Smooth muscle cell (in vitro differentiated cells): ENCODE data around the gene PPAN. TPM values are rescaled to one million over a fixed set of nuclear protein-coding genes. Genes with fewer than 3 reads are reported as not detected.

Experiments
- DNase-seq: peaks from one replicate; lab custom pipeline; 2025; ENCODE audit not compliant: unreplicated experiment; lab: John Stamatoyannopoulos, UW
- H2AFZ ChIP-seq: fragments of 200-600 bp; sonication (generic); 2 replicates; pipeline ENCODE4 v1.6.0; 2016; ENCODE audit warnings: antibody characterized with exemption, low read depth, mild to moderate bottlenecking
- H3F3A ChIP-seq: fragments of 200-600 bp; sonication (generic); 2 replicates; pipeline ENCODE4 v1.6.0; 2017; ENCODE audit warnings: antibody characterized with exemption, low read depth
- H3K27ac ChIP-seq: fragments of 200-600 bp; sonication (generic); 2 replicates; pipeline ENCODE4 v1.5.1; 2016; ENCODE audit warnings: low read depth, mild to moderate bottlenecking
- H3K27me3 ChIP-seq: fragments of 200-600 bp; sonication (generic); 2 replicates; pipeline ENCODE4 v1.6.1; 2016; ENCODE audit warnings: low read depth, mild to moderate bottlenecking
- H3K36me3 ChIP-seq: fragments of 200-600 bp; sonication (generic); 2 replicates; pipeline ENCODE4 v1.5.1; 2016; ENCODE audit warnings: low read depth
- H3K4me1 ChIP-seq: fragments of 200-600 bp; sonication (generic); 2 replicates; pipeline ENCODE4 v1.5.1; 2016; ENCODE audit warnings: low read depth
- H3K4me2 ChIP-seq: fragments of 200-600 bp; sonication (generic); 2 replicates; pipeline ENCODE4 v1.6.0; 2016; ENCODE audit warnings: mild to moderate bottlenecking
- H3K4me3 ChIP-seq: fragments of 200-600 bp; sonication (generic); 2 replicates; pipeline ENCODE4 v1.5.1; 2016; ENCODE audit warnings: mild to moderate bottlenecking
- H3K79me2 ChIP-seq: fragments of 200-600 bp; sonication (generic); 2 replicates; pipeline ENCODE4 v1.6.0; 2016; ENCODE audit warnings: low read depth, mild to moderate bottlenecking
- H3K9ac ChIP-seq: fragments of 200-600 bp; sonication (generic); 2 replicates; pipeline ENCODE4 v1.6.0; 2016; ENCODE audit warnings: low read depth
- H3K9me3 ChIP-seq: fragments of 200-600 bp; sonication (generic); replicated peaks from 2 replicates; pipeline ENCODE4 v1.5.1; 2016; ENCODE audit warnings: low read depth
- H4K20me1 ChIP-seq: fragments of 200-600 bp; sonication (generic); 2 replicates; pipeline ENCODE4 v1.6.0; 2016; ENCODE audit warnings: low read depth
- CTCF ChIP-seq: fragments of 200-600 bp; sonication (generic); IDR thresholded peaks from 2 replicates; pipeline ENCODE4 v1.5.1; 2017; ENCODE audit warnings: borderline replicate concordance, mild to moderate bottlenecking, antibody characterized with exemption; ENCODE audit not compliant: insufficient read depth, poor library complexity, severe bottlenecking
- WGBS: methylation state at CpG from one replicate; pipeline ENCODE4 v1.1.7; 2016; ENCODE audit warnings: low lambda C conversion rate; 5-methylcytosine and 5-hydroxymethylcytosine counted together
- polyA plus RNA-seq: library from polyadenylated mRNA; unstranded; fragments of >200 nt; fragmentation: Nextera tagmentation; extraction: Ambion mirVana; gene quantifications from 2 replicates; pipeline ENCODE4 v1.2.1, GENCODE V29; 2016
- small RNA-seq: library from RNA; depleted of rRNA; stranded (forward); fragments of <200 nt; gene quantifications from one replicate; pipeline ENCODE3, GENCODE V24; 2014
- total RNA-seq: library from RNA; depleted of rRNA; stranded (reverse); fragments of >200 nt; gene quantifications from 2 replicates; pipeline ENCODE4 v1.2.3, GENCODE V29; 2014

Gene PPAN
- total and polyA plus RNA-seq, 2 experiments from 2014 or later: 11.1 to 22.6 TPM

DNA sequence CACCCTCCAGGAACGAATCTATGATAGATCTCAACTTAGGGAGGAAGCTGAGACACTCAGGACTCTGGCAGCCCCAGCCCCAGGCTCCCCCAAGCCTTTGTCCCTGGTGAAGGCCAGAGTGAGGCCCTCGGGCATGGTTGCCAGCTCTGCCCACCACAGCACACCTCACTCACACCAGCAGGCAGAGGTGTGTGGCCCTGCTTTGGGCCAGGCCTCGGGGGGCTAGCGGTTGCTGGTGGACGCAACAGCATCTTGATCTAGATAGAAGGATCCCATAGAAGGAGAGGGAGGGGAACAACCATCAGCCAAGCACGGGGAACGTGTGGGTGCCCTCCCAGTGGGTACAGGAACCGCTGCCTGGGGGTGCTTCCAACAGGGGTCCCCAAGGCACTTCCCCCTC, 51.9 kb downstream of the PPAN start:
- Histone ChIP-seq H3K4me1 (no peaks in the 10 kb centered on the region), H3F3A (no peaks in the 10 kb centered on the region), H3K27ac (no peak overlapping the region), H3K9ac (no peak overlapping the region), H3K79me2 (no peaks in the 10 kb centered on the region), H3K27me3 (no peaks in the 10 kb centered on the region), H2AFZ (no peak overlapping the region), H4K20me1 (no peaks in the 10 kb centered on the region), H3K36me3 (peaks cover 8% of the 10 kb centered on the region), H3K9me3 (no peaks in the 10 kb centered on the region), H3K4me3 (no peak overlapping the region), H3K4me2 (no peak overlapping the region)
- DNase-seq: no peak
- 96% methylated on average over 8 of the region's 8 CpGs for WGBS
- no peak for TF ChIP-seq CTCF

DNA sequence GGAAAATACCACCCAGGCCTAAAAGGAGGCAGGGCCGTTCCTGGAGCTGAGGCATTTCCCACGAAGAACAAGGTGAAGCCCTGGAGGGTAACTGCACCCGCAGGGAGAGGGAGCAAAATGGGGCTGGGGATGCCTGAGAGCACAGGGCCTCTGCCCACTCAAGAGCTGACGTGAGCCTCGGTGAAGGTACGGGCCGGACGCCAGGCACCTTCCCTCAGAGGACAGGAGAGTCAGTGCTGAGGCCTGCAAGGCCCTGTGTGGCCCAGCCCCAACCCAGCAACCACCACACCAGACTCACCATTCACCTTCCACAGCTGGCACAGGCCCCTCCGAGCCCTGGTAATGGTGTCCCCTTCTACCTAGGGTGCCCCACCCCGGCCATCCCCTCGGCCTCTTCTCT, 52.3 kb downstream of the PPAN start:
- TF ChIP-seq CTCF: no peak
- Histone ChIP-seq H3F3A (no peaks in the 10 kb centered on the region), H4K20me1 (no peaks in the 10 kb centered on the region), H3K36me3 (peaks cover 8% of the 10 kb centered on the region), H3K4me2 (no peak overlapping the region), H3K27me3 (no peaks in the 10 kb centered on the region), H3K9me3 (no peaks in the 10 kb centered on the region), H3K4me1 (no peaks in the 10 kb centered on the region), H2AFZ (no peak overlapping the region), H3K9ac (no peak overlapping the region), H3K4me3 (no peak overlapping the region), H3K79me2 (no peaks in the 10 kb centered on the region), H3K27ac (no peak overlapping the region)
- DNase-seq: no peak
- 93% methylated on average over 11 of the region's 11 CpGs for WGBS

- Histone ChIP-seq H4K20me1 (no peaks in the 10 kb centered on the region), H3K9ac (no peak overlapping the region), H3F3A (no peaks in the 10 kb centered on the region), H3K36me3 (peaks cover 8% of the 10 kb centered on the region), H3K9me3 (no peaks in the 10 kb centered on the region), H3K4me2 (no peak overlapping the region), H2AFZ (no peak overlapping the region), H3K27ac (no peak overlapping the region), H3K4me1 (no peaks in the 10 kb centered on the region), H3K4me3 (no peak overlapping the region), H3K79me2 (no peaks in the 10 kb centered on the region), H3K27me3 (no peaks in the 10 kb centered on the region)
- TF ChIP-seq CTCF: no peak
- 96% methylated on average over 15 of the region's 16 CpGs for WGBS
- DNase-seq: no peak
Observed at GRCh38 chr19:10159610-10160009, 53.4 kb downstream of the PPAN start.

Small RNA genes lying within 50 kb of the gene (small RNA-seq; reads per million reads assigned to genes)
- gene SNORD105 (51.3 reads per million, percentile 96 among the genes with 10 or more reads in this experiment), gene SNORD105B (8,701 reads per million, percentile 100 among the genes with 10 or more reads in this experiment)

Other genes with a start within 250 kb of the PPAN start
- gene OLFM2, start 169.8 kb upstream of the PPAN start, total RNA-seq: 63.1 and 72.2 TPM in 2 replicates
- gene OLFM2, start 169.8 kb upstream of the PPAN start, polyA plus RNA-seq: 111 and 119 TPM in 2 replicates
- gene COL5A3, start 95.9 kb upstream of the PPAN start, total RNA-seq: 11.2 and 12.8 TPM in 2 replicates
- gene COL5A3, start 95.9 kb upstream of the PPAN start, polyA plus RNA-seq: 8.2 and 14.4 TPM in 2 replicates
- gene RDH8, start 92.9 kb upstream of the PPAN start, total RNA-seq: not detected in 2 replicates
- not detected in 2 replicates for gene RDH8, start 92.9 kb upstream of the PPAN start, polyA plus RNA-seq
- gene SHFL, start 20.0 kb upstream of the PPAN start, total RNA-seq: 13.7 and 15.6 TPM in 2 replicates
- gene SHFL, start 20.0 kb upstream of the PPAN start, polyA plus RNA-seq: 22.6 and 28.7 TPM in 2 replicates
- gene ANGPTL6, start 3.7 kb upstream of the PPAN start, total RNA-seq: 3.5 and 5.5 TPM in 2 replicates
- gene ANGPTL6, start 3.7 kb upstream of the PPAN start, polyA plus RNA-seq: 7.2 and 8.6 TPM in 2 replicates
- gene P2RY11, start 5.3 kb downstream of the PPAN start, total RNA-seq: 1.5 and 2.0 TPM in 2 replicates
- 3.8 and 9.7 TPM in 2 replicates for gene P2RY11, start 5.3 kb downstream of the PPAN start, polyA plus RNA-seq
- 138 and 164 TPM in 2 replicates for gene EIF3G, start 13.5 kb downstream of the PPAN start, total RNA-seq
- 185 and 196 TPM in 2 replicates for gene EIF3G, start 13.5 kb downstream of the PPAN start, polyA plus RNA-seq
- gene DNMT1, start 88.6 kb downstream of the PPAN start, total RNA-seq: 37.6 and 39.5 TPM in 2 replicates
- 56.7 and 78.4 TPM in 2 replicates for gene DNMT1, start 88.6 kb downstream of the PPAN start, polyA plus RNA-seq
- gene S1PR2, start 125.0 kb downstream of the PPAN start, total RNA-seq: 6.4 and 9.8 TPM in 2 replicates
- gene S1PR2, start 125.0 kb downstream of the PPAN start, polyA plus RNA-seq: 6.5 and 7.4 TPM in 2 replicates
- gene MRPL4, start 145.9 kb downstream of the PPAN start, total RNA-seq: 36.4 and 47.8 TPM in 2 replicates
- gene MRPL4, start 145.9 kb downstream of the PPAN start, polyA plus RNA-seq: 63.5 and 72.1 TPM in 2 replicates
- 4.6 and 10.4 TPM in 2 replicates for gene ICAM1, start 164.8 kb downstream of the PPAN start, total RNA-seq
- gene ICAM1, start 164.8 kb downstream of the PPAN start, polyA plus RNA-seq: 9.2 and 9.7 TPM in 2 replicates
- gene ICAM4, start 180.6 kb downstream of the PPAN start, total RNA-seq: 0.90 and 1.9 TPM in 2 replicates
- gene ICAM4, start 180.6 kb downstream of the PPAN start, polyA plus RNA-seq: 2.2 and 3.4 TPM in 2 replicates
- gene ICAM5, start 183.6 kb downstream of the PPAN start, total RNA-seq: 1.9 and 4.0 TPM in 2 replicates
- gene ICAM5, start 183.6 kb downstream of the PPAN start, polyA plus RNA-seq: 4.4 and 6.4 TPM in 2 replicates
- gene ZGLP1, start 203.5 kb downstream of the PPAN start, total RNA-seq: 2.9 TPM in 1 of 2 replicates, not detected in the other
- gene ZGLP1, start 203.5 kb downstream of the PPAN start, polyA plus RNA-seq: 4.8 and 6.1 TPM in 2 replicates
- 7.6 and 15.3 TPM in 2 replicates for gene FDX2, start 209.7 kb downstream of the PPAN start, total RNA-seq
- 39.1 and 46.0 TPM in 2 replicates for gene FDX2, start 209.7 kb downstream of the PPAN start, polyA plus RNA-seq
- 8.3 and 18.3 TPM in 2 replicates for gene RAVER1, start 227.2 kb downstream of the PPAN start, total RNA-seq
- 35.5 and 43.0 TPM in 2 replicates for gene RAVER1, start 227.2 kb downstream of the PPAN start, polyA plus RNA-seq
- gene ICAM3, start 233.3 kb downstream of the PPAN start, total RNA-seq: 4.5 and 6.5 TPM in 2 replicates
- gene ICAM3, start 233.3 kb downstream of the PPAN start, polyA plus RNA-seq: 29.3 and 31.3 TPM in 2 replicates